ENCODE data around the gene TMEM200C. TPM values are rescaled to one million over a fixed set of nuclear protein-coding genes. Genes with fewer than 3 reads are reported as not detected.

The TMEM200C gene
- total RNA-seq: 0.32 TPM
- long read RNA-seq: 0 reads

DNA sequence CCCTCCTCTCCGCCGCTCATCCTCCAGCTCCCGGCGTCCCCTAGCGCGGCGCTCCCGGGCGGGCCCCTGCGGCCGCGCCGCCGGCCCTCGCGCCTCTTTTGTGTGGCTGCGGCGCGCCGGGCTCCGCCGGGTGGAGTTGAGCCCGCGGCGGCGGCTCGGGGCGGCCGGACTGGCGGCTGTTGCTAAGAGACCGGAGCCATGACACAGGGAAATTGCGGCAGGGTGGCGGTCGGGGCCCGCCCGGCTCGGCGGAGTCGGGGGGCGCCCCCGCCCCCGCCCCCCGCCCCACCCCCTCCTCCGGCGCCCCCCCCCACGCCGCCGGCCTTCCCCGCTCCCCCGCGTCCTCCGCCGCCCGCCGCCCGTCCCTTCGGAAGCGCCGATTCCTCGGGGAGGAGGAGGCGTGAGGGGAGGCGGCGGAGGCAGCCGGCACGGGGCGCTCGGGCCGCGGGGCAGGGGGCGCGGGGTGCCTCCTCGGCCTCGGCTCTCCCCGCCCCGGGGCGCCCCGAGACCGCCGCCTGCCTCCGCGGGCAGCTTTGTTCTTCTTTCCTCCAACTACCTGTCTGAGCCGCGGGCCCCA is at the start of gene TMEM200C:
TMEM200C (minus strand) TSS at position 224 of the 577 bp plus-strand sequence. CDS start 3,459 bp downstream, outside the sequence.
- ATAC-seq: peak; percentile 20

DNA sequence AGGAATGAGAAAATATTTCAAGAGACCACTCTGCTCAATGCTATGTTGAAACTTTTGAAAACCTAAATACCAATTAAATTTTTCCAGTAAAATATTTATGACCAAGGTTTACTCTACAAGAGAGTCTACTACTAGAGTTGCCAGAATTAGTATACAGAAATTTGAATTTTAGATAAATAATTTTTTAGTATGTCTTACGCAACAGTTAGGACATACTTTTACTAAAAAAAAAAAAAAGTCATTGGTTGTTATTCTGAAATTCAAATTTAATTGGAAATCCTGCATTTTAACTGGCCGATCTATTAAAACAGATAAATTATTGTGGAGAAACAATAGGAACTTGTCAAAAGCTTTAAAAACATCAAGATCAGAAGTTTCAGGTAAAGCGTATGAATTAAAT is 49.1 kb upstream of the TMEM200C start:
- intact Hi-C loops (cut with micrococcal nuclease): no loop called here

More for the DNA sequence above, at the start of gene TMEM200C:
- intact Hi-C loops (cut with micrococcal nuclease): no loop called here
- peak; percentile 38 for DNase-seq

DNA sequence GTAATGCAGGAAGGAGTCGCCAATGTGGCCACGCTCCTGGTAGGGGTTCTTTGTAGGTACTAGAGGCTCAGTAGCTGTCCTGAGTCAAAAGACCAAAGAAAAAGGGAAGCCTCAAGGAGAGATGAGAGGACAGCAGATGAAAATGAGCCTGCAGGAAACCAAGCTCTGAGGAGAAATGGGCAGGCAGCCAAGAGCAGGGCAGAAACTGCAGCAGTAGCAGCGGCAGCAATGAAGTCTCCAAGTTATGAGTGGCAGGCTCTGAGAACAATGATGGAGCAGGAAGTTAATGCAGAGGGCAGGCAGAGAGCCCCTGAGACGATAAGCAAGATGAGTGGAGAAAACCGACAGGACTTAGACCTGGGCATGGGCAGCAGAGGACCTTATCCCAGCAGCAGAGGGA is 48.2 kb upstream of the TMEM200C start:
- intact Hi-C loops (cut with micrococcal nuclease): no loop called here
- no peak for ATAC-seq
- peak; percentile 40 for DNase-seq

More for the DNA sequence above, 49.1 kb upstream of the TMEM200C start:
- ATAC-seq (no peak), DNase-seq (no peak)

DNA sequence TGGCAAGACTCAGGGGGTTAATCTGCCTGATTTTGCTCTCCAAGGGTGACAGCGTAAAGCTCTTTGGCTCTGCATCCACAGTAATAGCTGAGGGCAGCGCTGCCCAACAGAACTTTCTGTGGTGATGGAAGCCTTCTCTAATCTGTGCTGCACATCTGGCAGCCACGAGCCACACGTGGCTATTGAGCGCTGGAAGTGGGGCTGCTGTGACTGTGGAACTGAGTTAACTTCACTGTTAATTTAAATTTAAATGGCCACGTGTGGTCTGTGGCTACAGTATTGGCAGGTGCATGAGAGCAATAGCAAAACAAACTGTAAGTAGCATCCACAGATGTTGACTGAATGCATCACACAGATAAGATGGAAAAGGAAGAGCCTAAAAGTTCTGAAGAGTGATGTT is 47.3 kb upstream of the TMEM200C start:
- intact Hi-C loops (cut with micrococcal nuclease): no loop called here
- ATAC-seq (no peak), DNase-seq (no peak)

DNA sequence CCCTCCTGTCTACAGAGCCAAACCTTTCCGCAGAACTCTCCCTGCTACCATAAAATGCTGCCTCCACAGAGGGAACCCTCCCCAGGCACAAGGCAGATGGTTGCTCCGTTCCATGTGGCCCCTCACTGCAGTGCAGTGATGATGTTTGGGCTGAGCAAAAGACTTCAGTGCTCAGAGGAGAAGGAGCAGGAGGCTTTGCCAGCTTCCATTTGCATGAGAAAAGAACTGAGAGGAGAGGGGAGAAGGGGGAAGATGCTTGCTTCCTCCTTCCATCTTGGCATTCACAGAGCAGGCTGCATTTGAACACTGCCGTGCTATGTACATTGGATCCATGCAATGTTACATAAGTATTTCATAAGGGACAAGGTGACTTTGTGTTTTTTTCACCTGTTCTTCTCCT is 46.6 kb upstream of the TMEM200C start:
- intact Hi-C loops (cut with micrococcal nuclease): no loop called here
- ATAC-seq (no peak), DNase-seq (no peak)

DNA sequence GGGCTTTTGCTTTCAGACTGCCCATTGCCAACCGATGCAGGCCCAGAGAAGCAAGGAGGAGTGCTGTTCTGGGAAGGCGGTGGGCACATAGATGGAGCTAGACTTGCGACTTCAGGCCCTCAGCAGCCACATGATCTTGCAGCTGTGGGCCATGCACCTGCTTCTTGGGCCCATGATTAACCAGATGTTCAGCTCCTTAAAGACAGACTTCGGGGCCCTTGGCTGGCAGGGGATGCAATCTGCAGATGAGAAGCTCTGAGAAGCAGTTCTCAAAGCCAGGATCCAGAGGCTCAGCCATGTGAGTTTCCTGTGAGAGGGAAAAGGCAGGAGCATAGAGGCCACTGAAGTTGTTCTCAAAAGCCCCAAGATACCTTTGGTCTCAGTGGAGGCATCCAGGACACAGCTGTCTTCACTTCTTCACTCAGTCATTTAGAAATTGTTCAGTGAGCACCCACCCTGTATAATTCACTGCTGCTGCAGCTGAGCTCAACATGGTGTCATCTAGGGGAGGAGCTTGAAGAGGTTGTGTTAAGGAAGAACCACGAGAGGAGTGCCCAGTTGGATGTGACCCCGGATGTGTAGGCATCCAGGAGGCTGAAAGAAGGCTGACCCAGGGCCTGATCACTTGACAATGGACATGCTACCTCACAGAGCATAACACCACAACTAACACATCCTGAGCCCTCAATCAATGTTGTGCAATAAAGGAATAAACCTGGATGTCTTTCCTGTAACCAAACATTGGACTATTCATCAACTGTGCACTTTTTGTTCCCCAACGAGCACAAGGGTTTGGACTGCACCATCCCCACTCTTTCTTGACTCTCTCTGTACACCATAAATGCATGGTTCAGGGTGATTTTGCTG is 44.7 kb upstream of the TMEM200C start:
- no peak for DNase-seq
- intact Hi-C loops (cut with micrococcal nuclease): no loop called here
- ATAC-seq: no peak

DNA sequence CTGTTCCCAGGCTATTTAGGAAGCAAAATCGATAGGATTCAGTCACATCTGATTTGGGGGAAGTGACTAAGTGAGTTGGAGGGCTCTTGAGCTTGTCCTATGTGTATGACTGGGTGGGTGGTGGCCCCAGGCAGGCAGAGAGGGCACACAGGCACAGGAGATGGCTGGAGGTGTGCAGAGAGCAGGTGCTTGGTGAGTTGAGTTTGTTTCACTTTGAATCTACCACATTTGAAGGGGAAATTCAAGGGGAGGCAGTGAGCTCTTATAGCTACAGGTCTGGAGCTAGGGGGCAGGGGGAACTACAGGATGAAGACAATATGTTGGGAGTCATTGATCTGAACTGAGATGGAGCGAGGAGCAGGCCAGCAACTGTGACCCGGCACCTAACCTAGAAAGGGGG is 42.5 kb upstream of the TMEM200C start:
- no peak for DNase-seq
- no peak for ATAC-seq
- intact Hi-C loops (cut with micrococcal nuclease): no loop called here

DNA sequence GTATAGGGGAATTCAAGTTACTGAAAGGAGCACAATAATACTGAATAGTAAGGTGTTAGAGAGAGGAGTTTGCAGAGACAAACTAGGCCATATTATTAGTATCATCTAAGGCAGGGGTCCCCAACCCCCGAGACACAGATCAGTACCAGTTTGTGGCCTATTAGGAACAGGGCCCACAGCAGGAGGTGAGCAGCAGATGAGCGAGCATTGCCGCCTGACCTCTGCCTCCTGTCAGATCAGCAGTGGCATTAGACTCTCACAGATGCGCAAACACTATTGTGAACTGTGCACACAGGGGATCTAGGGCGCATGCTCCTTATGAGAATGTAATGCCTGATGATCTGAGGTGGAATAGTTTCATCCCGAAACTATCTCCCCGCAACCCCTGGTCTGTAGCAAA is 41.8 kb upstream of the TMEM200C start:
- intact Hi-C loops (cut with micrococcal nuclease): no loop called here
- no peak for DNase-seq
- no peak for ATAC-seq

DNA sequence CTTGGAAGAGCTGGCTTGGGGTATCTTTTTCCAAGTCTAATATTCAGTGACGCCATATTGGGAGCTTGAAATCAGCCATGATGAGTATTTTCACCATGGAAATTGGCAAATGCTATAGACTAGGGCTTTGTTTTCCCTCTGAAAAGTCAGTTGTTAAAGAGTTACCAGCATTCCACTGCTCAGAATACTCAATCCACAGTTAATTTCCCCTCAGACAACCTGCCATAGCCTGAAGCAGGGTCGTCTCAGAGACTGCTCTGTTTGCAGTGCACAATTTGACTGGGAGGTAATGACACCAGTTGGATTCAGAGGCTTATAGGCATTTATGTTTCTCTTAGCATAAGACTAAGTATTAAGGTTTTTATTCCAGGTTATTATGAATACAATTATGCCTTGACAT is 35.5 kb upstream of the TMEM200C start:
- DNase-seq: no peak
- intact Hi-C loops (cut with micrococcal nuclease): no loop called here
- ATAC-seq: no peak

DNA sequence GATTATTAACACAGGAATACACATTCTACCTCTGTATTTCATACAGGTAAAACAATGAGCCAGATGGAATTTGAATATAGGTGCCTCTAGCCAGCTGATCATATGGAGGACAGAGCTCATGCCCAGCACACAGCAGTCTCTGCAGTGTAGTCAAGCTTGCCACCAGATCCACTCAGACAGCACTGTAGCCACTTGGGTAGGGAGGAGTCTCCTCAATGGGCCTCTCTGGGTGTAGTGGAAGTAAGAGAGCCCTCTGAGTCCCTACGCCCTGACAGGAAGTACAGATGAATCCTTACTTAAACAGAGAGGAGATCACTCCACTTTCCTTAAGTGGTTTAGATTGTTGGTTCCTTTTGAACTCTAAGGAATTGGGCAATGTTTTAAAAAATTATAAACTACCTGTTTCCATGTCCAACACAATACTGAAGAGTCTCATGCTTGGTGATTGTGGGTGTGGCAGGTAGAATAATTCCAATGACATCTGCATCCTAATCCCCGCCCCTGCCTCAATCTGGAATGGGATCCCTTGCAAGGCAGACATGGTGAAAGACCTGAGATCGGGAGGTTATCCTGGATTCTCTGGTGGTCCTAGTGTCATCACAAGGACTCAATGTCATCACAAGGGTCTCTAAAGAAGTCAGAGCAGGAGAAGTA is 23.0 kb upstream of the TMEM200C start:
- DNase-seq: no peak
- no peak for ATAC-seq
- intact Hi-C loops (cut with micrococcal nuclease): no loop called here

DNA sequence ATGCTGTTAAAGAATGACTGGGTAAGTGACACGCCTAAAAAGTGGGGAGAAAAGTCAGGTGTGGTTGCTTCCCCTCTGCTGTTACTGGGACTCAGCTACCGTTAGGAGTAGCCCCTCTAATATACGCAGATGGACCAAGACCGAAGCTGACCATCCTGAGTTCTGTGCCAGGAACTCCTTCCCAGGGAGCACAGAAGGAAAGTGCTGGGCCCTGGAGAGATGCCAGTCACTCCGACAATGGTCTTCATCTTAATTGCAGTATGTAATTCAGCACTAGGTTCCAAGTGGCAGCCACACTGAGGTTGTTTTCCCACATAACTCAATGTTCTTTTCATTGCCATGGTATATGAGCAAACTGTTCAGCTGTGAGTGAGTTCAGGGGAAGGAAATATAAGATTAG is 19.6 kb upstream of the TMEM200C start:
- DNase-seq: no peak
- intact Hi-C loops (cut with micrococcal nuclease): no loop called here
- ATAC-seq: no peak

DNA sequence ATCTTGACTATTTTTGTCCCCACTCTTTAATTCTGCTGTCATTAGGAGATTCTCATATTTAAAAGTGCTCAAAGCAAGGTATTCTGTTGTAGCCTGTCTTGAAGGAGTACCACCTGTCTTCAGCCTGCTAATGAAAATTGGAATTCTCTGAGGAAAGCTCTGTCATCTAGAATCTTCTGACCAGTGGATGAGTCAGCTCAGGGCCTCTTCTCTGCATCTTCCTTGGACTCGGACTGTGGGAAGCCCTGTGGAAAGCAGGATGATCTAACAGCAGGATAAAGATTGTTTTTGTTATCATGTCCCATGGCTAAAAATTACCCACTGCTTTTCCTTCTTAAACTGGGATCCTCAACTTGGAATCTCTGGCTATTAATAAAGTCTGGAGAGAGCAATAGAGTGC is 18.7 kb upstream of the TMEM200C start:
- intact Hi-C loops (cut with micrococcal nuclease): no loop called here

DNA sequence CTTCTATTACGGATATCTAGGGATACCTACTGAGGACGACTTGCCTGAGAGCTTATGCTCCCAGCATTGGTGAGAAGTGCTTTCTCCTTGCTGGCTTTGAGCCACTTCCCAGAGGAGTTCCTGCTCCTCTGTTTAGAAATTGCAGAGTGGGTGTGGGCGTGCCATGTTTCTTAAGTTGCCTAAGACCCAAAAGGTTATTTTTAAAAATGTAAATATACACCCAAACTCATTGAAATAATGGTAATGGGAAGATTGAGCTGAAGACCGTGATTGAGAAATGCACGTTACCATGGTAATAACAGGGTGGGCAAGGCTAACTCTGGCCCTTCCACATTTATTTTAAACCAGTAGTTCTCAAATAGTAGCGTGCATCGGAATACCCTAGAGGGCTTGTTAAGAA is 17.2 kb upstream of the TMEM200C start:
- ATAC-seq: no peak
- no peak for DNase-seq
- intact Hi-C loops (cut with micrococcal nuclease): no loop called here

More for the DNA sequence above, 18.7 kb upstream of the TMEM200C start:
- ATAC-seq: no peak
- DNase-seq: no peak

DNA sequence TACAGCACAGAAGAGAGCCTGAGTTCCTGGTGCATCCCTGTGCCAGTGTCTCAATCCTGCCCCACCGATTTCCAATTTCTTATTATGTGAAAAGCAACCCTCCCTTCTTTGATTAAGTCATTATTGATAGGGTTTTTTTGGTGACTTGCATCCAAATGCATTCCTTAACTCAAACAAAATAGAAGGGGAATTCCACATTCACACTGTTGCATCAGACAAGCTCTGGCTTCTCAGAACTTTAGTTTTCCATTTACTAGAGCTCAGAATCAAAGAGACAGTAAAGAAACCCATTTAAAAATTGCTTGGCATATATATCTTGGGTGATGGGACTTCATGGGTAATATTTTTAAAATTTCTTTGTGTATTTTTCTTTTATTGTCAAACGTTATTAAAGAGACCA is 13.8 kb upstream of the TMEM200C start:
- DNase-seq (no peak), ATAC-seq (no peak)
- intact Hi-C loops (cut with micrococcal nuclease): no loop called here

DNA sequence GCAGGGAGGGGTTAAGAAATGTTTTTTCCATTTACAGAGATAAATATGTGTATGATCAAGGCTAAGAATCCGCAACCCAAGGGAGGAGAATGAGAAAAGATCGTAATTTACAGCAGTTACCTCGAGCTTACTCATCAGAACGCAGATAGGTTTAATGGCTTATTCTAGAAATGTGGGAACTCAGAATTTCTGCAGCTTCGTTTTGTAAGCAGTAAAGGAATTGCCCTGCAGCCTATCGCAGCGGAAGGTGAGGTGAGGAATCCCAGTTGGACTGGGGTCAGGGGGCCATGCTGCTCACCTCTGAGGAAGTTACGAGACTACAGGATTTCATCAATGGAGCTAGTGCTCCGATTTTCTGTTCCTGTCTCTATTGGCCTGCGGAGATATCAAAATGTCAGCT is 8.1 kb upstream of the TMEM200C start:
- DNase-seq (no peak), ATAC-seq (no peak)
- intact Hi-C loops (cut with micrococcal nuclease): no loop called here

DNA sequence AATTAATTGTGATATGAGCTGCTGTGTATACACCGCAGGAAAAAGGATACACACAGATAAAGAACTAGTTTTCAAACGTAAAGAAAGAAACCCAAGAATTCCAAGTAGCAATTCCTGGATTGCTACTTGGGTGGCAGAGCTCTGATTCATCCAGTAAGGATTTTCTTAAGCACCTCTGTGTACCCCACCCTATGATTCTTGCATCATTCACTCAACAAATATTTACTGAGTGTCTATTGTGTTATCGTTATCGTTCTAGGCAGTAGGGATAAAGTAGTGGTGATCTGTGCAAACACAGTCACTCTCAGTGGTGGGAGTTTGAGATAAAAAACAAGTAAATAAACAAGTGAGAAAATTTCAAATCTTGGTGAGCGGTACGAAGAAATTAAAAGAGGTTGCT is 4.9 kb upstream of the TMEM200C start:
- intact Hi-C loops (cut with micrococcal nuclease): no loop called here
- DNase-seq: no peak
- ATAC-seq: no peak

DNA sequence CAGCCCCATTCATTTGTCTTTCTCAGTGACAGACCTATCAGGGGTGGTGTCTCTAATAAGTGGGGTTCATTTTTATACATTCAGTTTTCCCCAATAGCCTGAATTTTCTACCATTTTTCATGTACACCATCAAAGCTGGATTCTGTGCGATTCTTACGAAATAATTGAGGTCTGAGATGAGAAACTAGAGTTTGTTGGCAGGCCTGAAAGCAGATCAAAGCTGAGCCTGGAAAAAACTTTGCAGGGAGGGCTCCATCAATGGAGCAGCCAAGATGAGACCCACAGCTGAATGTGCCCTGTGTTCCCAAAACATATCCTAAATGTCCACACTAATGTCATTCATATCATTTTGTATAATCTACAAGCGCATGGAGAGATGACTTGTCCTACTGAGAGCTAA is 4.5 kb upstream of the TMEM200C start:
- intact Hi-C loops (cut with micrococcal nuclease): no loop called here
- no peak for ATAC-seq

DNA sequence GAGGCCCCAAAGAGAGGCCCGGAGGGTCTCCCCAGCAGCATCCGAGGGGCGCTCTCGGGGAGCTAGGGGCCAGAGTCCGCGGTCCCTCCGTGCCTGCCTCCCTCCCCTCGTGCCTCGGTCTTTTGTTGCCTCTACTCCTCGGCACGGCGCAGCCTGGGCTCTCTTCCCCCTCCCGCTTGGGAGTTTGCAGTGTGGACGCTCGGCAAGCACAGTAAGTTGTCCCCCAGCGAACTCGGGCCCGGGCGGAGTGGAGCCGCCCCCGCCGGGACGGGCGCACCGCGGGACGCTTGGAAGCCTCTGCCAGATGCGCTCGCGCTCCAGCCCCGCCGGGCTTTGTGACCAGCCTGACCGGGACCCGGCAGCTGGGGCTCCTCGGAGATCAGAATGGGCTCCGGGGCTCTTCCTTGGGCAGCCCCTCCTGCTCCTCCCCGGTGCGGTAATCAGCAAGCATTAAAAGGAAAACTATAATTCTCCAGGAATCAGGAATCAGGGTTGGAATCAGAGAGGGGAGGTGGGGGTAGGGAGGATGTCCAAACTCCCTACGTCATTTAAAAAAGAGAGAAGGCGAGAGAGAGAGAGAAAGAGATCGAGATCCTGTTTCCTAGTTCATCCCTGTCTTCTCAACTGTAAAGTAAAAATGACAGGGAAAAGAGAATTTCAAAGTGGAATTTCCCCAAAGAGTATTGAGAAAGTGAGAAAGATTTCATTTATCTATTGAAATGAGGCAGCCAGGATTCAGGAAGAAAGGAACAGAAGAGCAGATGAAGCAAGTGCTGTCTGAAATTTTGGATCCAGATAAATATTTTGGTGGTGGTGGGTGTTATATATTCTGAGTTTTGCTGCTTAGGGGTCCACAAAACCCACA is 786 bp upstream of the TMEM200C start:
- ATAC-seq (peak; percentile 77), DNase-seq (peak; percentile 44)
- intact Hi-C loops (cut with micrococcal nuclease): no loop called here

More for the DNA sequence above, 4.5 kb upstream of the TMEM200C start:
- DNase-seq: no peak

DNA sequence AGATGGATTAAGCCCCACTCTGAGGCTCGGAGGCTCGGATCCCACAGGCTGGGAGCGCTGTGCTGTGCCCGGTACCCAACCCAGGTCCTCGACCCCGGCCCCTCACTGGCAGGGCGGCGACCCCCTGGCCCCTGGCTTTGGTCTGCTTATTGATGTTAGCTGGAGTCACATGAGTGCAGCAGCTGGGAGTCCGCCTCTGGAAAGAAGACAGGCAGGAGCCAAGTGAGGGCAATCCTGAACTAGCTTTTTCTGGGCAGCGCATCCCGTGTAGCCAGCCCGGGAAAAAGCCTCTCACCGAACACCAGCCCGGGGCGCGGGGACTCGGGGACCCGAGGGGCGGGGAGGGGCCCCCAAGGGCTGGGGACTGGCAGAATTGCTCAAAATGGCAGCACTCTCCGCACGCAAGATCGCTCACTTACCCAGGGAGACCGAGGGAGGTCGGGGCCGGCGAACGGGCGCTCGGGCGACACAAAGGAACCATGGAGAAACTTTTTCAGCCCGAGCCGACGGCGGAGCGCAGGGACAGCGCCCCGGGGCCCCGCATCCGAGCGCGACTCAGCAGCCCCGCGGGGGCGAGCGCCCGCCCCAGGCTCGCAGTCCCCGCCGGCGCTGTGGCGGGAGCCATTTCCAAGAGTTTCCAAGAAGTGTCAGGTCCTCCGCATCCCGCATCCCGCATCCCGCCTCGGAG is 567 bp downstream of the TMEM200C start:
- intact Hi-C loops (cut with micrococcal nuclease): no loop called here
- DNase-seq: peak; percentile 30
- ATAC-seq: no peak
